ENCODE measurements around the gene TMEM240. TPM values are rescaled to one million over a fixed set of nuclear protein-coding genes. Genes with fewer than 3 reads are reported as not detected.

TMEM240 gene
- total and polyA plus RNA-seq, 9 of the 15 experiments (the other 6 are each of a cell fraction or from before 2014, with no cell fraction given) = 0.24 to 2.0 (median 0.69) TPM; not detected in 5

GRCh38 chr1:1573843-1574720 is 33.7 kb upstream of the TMEM240 start (continued):
- peak; percentile 80; the same call in 1 of the 2 replicates for TF ChIP-seq HMGXB4 (CRISPR knock-in tag; IDR thresholded peaks at IDR 0.05)
- TF ChIP-seq MAFF (IDR thresholded peaks at IDR 0.05; ENCODE audit: low read length) = no peak
- TF ChIP-seq TEAD1 (CRISPR knock-in tag; IDR thresholded peaks at IDR 0.05) = peak in 1 of 2 experiments; percentile 30; a peak in 2 of 4 replicates
- peak; percentile 17 for TF ChIP-seq ZNF146 (CRISPR knock-in tag; IDR thresholded peaks at IDR 0.05; ENCODE audit: unreplicated experiment)
- TF ChIP-seq CBX8 (IDR thresholded peaks at IDR 0.05; ENCODE audit: borderline replicate concordance, extremely low read depth, low read depth, low read length, poor library complexity, severe bottlenecking) = no peak
- no peak for TF ChIP-seq MEF2A (IDR thresholded peaks at IDR 0.05; ENCODE audit: control insufficient read depth, low read depth, low read length)
- no peak for TF ChIP-seq CBX2 (IDR thresholded peaks at IDR 0.05; ENCODE audit: insufficient read depth, low read length, poor library complexity, severe bottlenecking)
- no peak for TF ChIP-seq KLF16 (IDR thresholded peaks at IDR 0.05)
- no peak for TF ChIP-seq HNRNPK (IDR thresholded peaks at IDR 0.05; ENCODE audit: low read depth, low read length, poor library complexity, severe bottlenecking)
- no peak for TF ChIP-seq ZNF324 (CRISPR knock-in tag; IDR thresholded peaks at IDR 0.05)
- TF ChIP-seq ZNF511 (CRISPR knock-in tag; IDR thresholded peaks at IDR 0.05) = peak; percentile 56; the same call in 1 of the 2 replicates
- TF ChIP-seq ZEB2 (IDR thresholded peaks at IDR 0.05) = no peak
- TF ChIP-seq SRSF1 (IDR thresholded peaks at IDR 0.05; ENCODE audit: low read depth, low read length) = peak; percentile 88
- TF ChIP-seq IFI16 (CRISPR knock-in tag; IDR thresholded peaks at IDR 0.05) = no peak
- TF ChIP-seq CHCHD3 (CRISPR knock-in tag; IDR thresholded peaks at IDR 0.05) = no peak
- TF ChIP-seq HDGF (IDR thresholded peaks at IDR 0.05) = no peak
- peak; percentile 39 to 75 for TF ChIP-seq E2F6 (IDR thresholded peaks at IDR 0.05; ENCODE audit: borderline replicate concordance in 1 of 2, extremely low read depth in 1 of 2, insufficient read depth in 1 of 2, insufficient read length in 1 of 2, low read depth in 1 of 2, low read length in 1 of 2, poor library complexity in 1 of 2, severe bottlenecking in 1 of 2)
- TF ChIP-seq GTF3C2 (IDR thresholded peaks at IDR 0.05; ENCODE audit: borderline replicate concordance, extremely low read depth, insufficient read length) = no peak
- no peak for TF ChIP-seq MEIS2 (IDR thresholded peaks at IDR 0.05; ENCODE audit: partially characterized antibody)
